Kidney (tissue), 14 donors: Measurements from ENCODE around the gene OR2Y1. TPM values are rescaled to one million over a fixed set of nuclear protein-coding genes. Genes with fewer than 3 reads are reported as not detected.
"Not testable (repeated sequence)": the region's sequence is repeated elsewhere in the genome, so short reads cannot be mapped to it uniquely, and the experiment has no call there.

Experiments
- DNase-seq, 5 donors: peaks; one replicate each; pipeline ENCODE4 v3.0.0-alpha.2; 2013 to 2020
- FAIRE-seq: peaks from 2 replicates; lab custom pipeline; 2012; peaks lifted over from hg19 to GRCh38; lab: Jason Lieb, UNC
- H3K27ac ChIP-seq, 2 donors: one replicate each; pipeline ENCODE4 v1.7.0; 2013; ENCODE audit warnings: low read depth in 2 of 2, low read length in 2 of 2, inconsistent platforms in 1 of 2
- H3K27me3 ChIP-seq: one replicate; pipeline ENCODE4 v1.7.1; 2013; ENCODE audit warnings: low read length, inconsistent platforms; ENCODE audit not compliant: control insufficient read depth, insufficient read depth
- H3K36me3 ChIP-seq, 3 donors: one replicate each; pipeline versions ENCODE4 v1.7.0 to v1.7.1; 2013; ENCODE audit warnings: low read length in 3 of 3, control low read depth in 1 of 3, inconsistent platforms in 1 of 3; ENCODE audit not compliant: insufficient read depth in 3 of 3, control insufficient read depth in 2 of 3
- H3K4me1 ChIP-seq, 3 donors: one replicate each; pipeline versions ENCODE4 v1.7.0 to v1.7.1; 2013; ENCODE audit warnings: low read length in 3 of 3, inconsistent platforms in 1 of 3, low read depth in 1 of 3; ENCODE audit not compliant: control insufficient read depth in 2 of 3, insufficient read depth in 2 of 3
- H3K4me3 ChIP-seq, 3 donors: one replicate each; pipeline versions ENCODE4 v1.7.0 to v1.8.1; 2013; ENCODE audit warnings: low read length in 3 of 3, control low read depth in 1 of 3, inconsistent platforms in 1 of 3
- H3K9ac ChIP-seq, 3 donors: one replicate each; pipeline versions ENCODE4 v1.7.0 to v1.7.1; 2013; ENCODE audit warnings: low read length in 3 of 3, control low read depth in 1 of 3, inconsistent platforms in 1 of 3
- H3K9me3 ChIP-seq, 3 donors: one replicate each; pipeline versions ENCODE4 v1.7.0 to v1.7.1; 2013; ENCODE audit warnings: low read length in 3 of 3, control low read depth in 1 of 3, inconsistent platforms in 1 of 3; ENCODE audit not compliant: control insufficient read depth in 2 of 3, insufficient read depth in 1 of 3
- intact Hi-C: fragments of 100-400 bp; cut with DNase I; formaldehyde crosslinking; loops from one replicate; pipeline ENCODE4 v1.11.1; 2022
- polyA plus RNA-seq: library from polyadenylated mRNA; stranded (reverse); fragments of 350-450 nt; fragmentation: Illumina TruSeq; extraction: RNeasy Lipid Tissue Mini Kit (QIAGEN cat#74804); gene quantifications from one replicate; pipeline ENCODE4 v1.2.3, GENCODE V29; 2014; ENCODE audit warnings: low read depth, low replicate concordance; ENCODE audit not compliant: insufficient read depth
- total RNA-seq: library from RNA; stranded (reverse); fragmentation: NEBNext Ultra II Directional; extraction: Animal tissue kit (Norgen Biotek cat#: 25700); gene quantifications from one replicate; pipeline ENCODE4 v1.2.1, GENCODE V29; 2021
- TF ChIP-seq, protein P1 (sequence below): IDR thresholded peaks from 3 replicates; pipeline ENCODE4 v1.5.1; 2012; ENCODE audit warnings: mild to moderate bottlenecking, moderate library complexity, borderline replicate concordance; ENCODE audit not compliant: insufficient read depth; ENCODE audit errors: extremely low read depth
- donor health status: control.
- donor health status: control.
- donor health status: control.
- donor health status: control.
- donor health status: control.
- donor health status: DM: yes; HTN: yes; CAD: no.
- donor health status: Normal renal cell carcinoma (clear cell type).

The OR2Y1 gene
- total and polyA plus RNA-seq, 2 donors from 2014 or later: not detected

GRCh38 chr5:180744253-180744652 is 4.4 kb upstream of the OR2Y1 start:
- intact Hi-C loops: no loop called here
- H3K9me3 ChIP-seq: no peaks in the 10 kb centered on the region
- TF ChIP-seq, protein P1, sequence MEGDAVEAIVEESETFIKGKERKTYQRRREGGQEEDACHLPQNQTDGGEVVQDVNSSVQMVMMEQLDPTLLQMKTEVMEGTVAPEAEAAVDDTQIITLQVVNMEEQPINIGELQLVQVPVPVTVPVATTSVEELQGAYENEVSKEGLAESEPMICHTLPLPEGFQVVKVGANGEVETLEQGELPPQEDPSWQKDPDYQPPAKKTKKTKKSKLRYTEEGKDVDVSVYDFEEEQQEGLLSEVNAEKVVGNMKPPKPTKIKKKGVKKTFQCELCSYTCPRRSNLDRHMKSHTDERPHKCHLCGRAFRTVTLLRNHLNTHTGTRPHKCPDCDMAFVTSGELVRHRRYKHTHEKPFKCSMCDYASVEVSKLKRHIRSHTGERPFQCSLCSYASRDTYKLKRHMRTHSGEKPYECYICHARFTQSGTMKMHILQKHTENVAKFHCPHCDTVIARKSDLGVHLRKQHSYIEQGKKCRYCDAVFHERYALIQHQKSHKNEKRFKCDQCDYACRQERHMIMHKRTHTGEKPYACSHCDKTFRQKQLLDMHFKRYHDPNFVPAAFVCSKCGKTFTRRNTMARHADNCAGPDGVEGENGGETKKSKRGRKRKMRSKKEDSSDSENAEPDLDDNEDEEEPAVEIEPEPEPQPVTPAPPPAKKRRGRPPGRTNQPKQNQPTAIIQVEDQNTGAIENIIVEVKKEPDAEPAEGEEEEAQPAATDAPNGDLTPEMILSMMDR: no peak
- no peak for DNase-seq
- FAIRE-seq: no peak
- H3K4me3 ChIP-seq: no peak overlapping the region
- H3K27ac ChIP-seq: no peak overlapping the region
- no peaks in the 10 kb centered on the region for H3K36me3 ChIP-seq
- no peak overlapping the region for H3K9ac ChIP-seq
- H3K27me3 ChIP-seq: no peaks in the 10 kb centered on the region
- H3K4me1 ChIP-seq: no peaks in the 10 kb centered on the region

DNA sequence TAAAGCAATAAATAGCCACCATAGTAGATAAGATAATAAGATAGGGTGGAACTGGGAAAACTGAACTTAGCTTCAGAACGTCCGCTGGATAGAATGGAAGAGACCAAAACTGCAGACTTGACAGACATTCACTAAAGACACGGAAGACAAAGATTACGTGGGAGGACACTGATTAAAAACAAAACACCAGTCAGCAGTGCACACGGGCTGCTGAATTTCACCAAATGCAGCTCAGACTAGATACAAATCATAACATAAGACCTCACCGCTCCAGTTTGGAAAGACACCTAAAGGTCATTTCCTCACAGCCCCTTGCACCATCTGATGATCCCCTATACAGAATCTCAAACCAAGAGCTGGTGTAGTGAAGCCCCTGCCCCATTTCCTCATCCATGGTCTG is 2.9 kb upstream of the OR2Y1 start:
- Histone ChIP-seq H3K27ac (no peak overlapping the region), H3K9me3 (no peaks in the 10 kb centered on the region), H3K27me3 (no peaks in the 10 kb centered on the region), H3K4me3 (no peak overlapping the region), H3K9ac (no peak overlapping the region), H3K4me1 (no peaks in the 10 kb centered on the region), H3K36me3 (no peaks in the 10 kb centered on the region)
- DNase-seq: no peak
- FAIRE-seq: no peak
- intact Hi-C loops: no loop called here
- TF ChIP-seq, protein P1: no peak

- H3K27ac ChIP-seq, H3K36me3 ChIP-seq, FAIRE-seq, H3K9me3 ChIP-seq, H3K9ac ChIP-seq, H3K4me3 ChIP-seq, intact Hi-C loops, H3K27me3 ChIP-seq, H3K4me1 ChIP-seq, DNase-seq: not testable (repeated sequence)
Observed at GRCh38 chr5:180740953-180741352, 1.1 kb upstream of the OR2Y1 start.

DNA sequence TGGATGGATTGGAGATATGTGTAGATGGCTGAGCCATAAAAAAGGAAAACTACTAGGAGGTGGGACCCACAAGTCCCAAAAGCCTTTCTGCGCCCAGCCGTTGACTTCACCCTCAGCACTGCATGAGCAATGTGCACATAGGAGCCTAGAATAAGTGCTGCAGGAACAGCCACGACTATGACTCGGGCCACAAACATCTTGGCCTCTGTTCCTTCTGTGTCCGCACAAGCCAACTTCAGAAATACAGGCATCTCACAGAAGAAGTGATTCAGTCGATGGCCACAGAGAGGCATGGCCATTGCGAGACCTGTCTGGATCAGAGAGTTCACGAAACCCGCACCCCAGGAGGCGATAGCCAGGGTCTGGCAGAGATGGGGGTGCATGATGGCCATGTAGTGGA is 587 bp downstream of the OR2Y1 start:
- DNase-seq: no peak
- TF ChIP-seq, protein P1: no peak
- H3K27me3 ChIP-seq: no peaks in the 10 kb centered on the region
- intact Hi-C loops: no loop called here
- no peak overlapping the region for H3K9ac ChIP-seq
- H3K4me3 ChIP-seq: no peak overlapping the region
- no peak overlapping the region for H3K27ac ChIP-seq
- H3K4me1 ChIP-seq: no peaks in the 10 kb centered on the region
- FAIRE-seq: no peak
- H3K9me3 ChIP-seq: peaks cover 0 to 2% (median 0%) of the 10 kb centered on the region in 3 donors
- no peaks in the 10 kb centered on the region for H3K36me3 ChIP-seq
